Measurements from ENCODE around the gene UBE3D. TPM values are rescaled to one million over a fixed set of nuclear protein-coding genes. Genes with fewer than 3 reads are reported as not detected.

The UBE3D gene
- total and polyA plus RNA-seq, 2 of the 8 experiments (the other 6 are each of a cell fraction or from before 2014, with no cell fraction given): 5.7 to 16.3 TPM

GRCh38 chr6:82980086-82980485 lies 85.6 kb downstream of the UBE3D start:
- no peak overlapping the region for H2BK20ac ChIP-seq (ENCODE audit: low read length)
- peaks cover 1% of the 10 kb centered on the region; the same call in 1 of the 2 replicates for H3K23me2 ChIP-seq (ENCODE audit: low read depth, low read length)
- H2BK120ac ChIP-seq (replicated peaks; ENCODE audit: low read depth, low read length): no peak overlapping the region
- no peak overlapping the region for H3K56ac ChIP-seq (replicated peaks; ENCODE audit: insufficient read length, low read depth, low read length)
- DNase-seq (ENCODE audit: low read depth in 1 of 2, low spot score in 2 of 2): no peak
- no peaks in the 10 kb centered on the region for H3K4me1 ChIP-seq (replicated peaks in 1 of 4; ENCODE audit: control insufficient read depth in 3 of 4, insufficient read depth in 4 of 4, low read length in 3 of 4)
- H3K27ac ChIP-seq (ENCODE audit: low read depth, low read length): no peak overlapping the region
- POLR2A ChIA-PET (ENCODE audit: partially characterized antibody): no interaction called here
- 63% methylated on average over 1 of the region's 1 CpG; no CpG with 5 or more reads in 1 of the 2 experiments for WGBS, 2 experiments (ENCODE audit: extremely low coverage in 1 of 2, insufficient coverage in 1 of 2, insufficient read length in 1 of 2, insufficient replicate concordance in 2 of 2, low coverage in 1 of 2, low lambda C conversion rate in 2 of 2, missing lambda C conversion rate in 1 of 2)
- H3K4me2 ChIP-seq (ENCODE audit: insufficient read depth in 1 of 2, low read depth in 2 of 2, low read length in 2 of 2): no peak overlapping the region
- H4K91ac ChIP-seq (replicated peaks; ENCODE audit: insufficient read length, low read length): no peak overlapping the region
- no peaks in the 10 kb centered on the region for H3K27me3 ChIP-seq (replicated peaks in 1 of 4; ENCODE audit: control insufficient read depth in 3 of 4, extremely low read depth in 1 of 4, insufficient read depth in 3 of 4, low read length in 3 of 4)
- no peaks in the 10 kb centered on the region for H3K9me3 ChIP-seq (ENCODE audit: insufficient read depth in 2 of 2, low read depth in 1 of 2, low read length in 1 of 2)
- H3K23ac ChIP-seq (ENCODE audit: insufficient read length): no peak overlapping the region
- H2BK15ac ChIP-seq (ENCODE audit: low read length): no peak overlapping the region
- H3K36me3 ChIP-seq (ENCODE audit: control insufficient read depth in 2 of 4, insufficient read depth in 4 of 4, low read length in 3 of 4): no peaks in the 10 kb centered on the region
- no peak overlapping the region for H2AK5ac ChIP-seq (ENCODE audit: low read depth, low read length)
- H2AFZ ChIP-seq (ENCODE audit: low read length): no peak overlapping the region
- H3K79me1 ChIP-seq (ENCODE audit: low read depth, low read length): no peaks in the 10 kb centered on the region
- no peak overlapping the region for H3K4ac ChIP-seq (replicated peaks; ENCODE audit: insufficient read length, low read depth, low read length)
- no peaks in the 10 kb centered on the region for H3K79me2 ChIP-seq (ENCODE audit: control insufficient read depth in 1 of 2, insufficient read depth in 2 of 2, low read length in 2 of 2)
- no peak overlapping the region for H3K18ac ChIP-seq (ENCODE audit: extremely low read depth, low read length)
- H3K14ac ChIP-seq (ENCODE audit: insufficient read length): no peak overlapping the region
- H3K9ac ChIP-seq (replicated peaks in 1 of 4; ENCODE audit: extremely low read depth in 1 of 4, low read depth in 3 of 4, low read length in 3 of 4): no peak overlapping the region
- H2BK5ac ChIP-seq (ENCODE audit: low read depth, low read length): no peak overlapping the region
- no peak overlapping the region for H4K8ac ChIP-seq (ENCODE audit: extremely low read depth, insufficient read depth, low read length)
- no peak overlapping the region for H3K4me3 ChIP-seq (ENCODE audit: extremely low read depth in 1 of 4, insufficient read depth in 2 of 4, low read depth in 3 of 4, low read length in 4 of 4)
- no peaks in the 10 kb centered on the region for H4K20me1 ChIP-seq (replicated peaks in 1 of 2; ENCODE audit: control insufficient read depth in 1 of 2, insufficient read depth in 2 of 2, low read length in 2 of 2)
- no peak overlapping the region for H2BK12ac ChIP-seq (ENCODE audit: low read depth, low read length)
- no peak for FAIRE-seq
- H4K5ac ChIP-seq (ENCODE audit: insufficient read length, low read depth, low read length): no peak overlapping the region
- CTCF ChIA-PET (ENCODE audit: partially characterized antibody): no interaction called here
- TF ChIP-seq NANOG (IDR thresholded peaks at IDR 0.05; ENCODE audit: insufficient read depth, low read depth, low read length, poor library complexity, severe bottlenecking): no peak
- TF ChIP-seq TCF12 (IDR thresholded peaks at IDR 0.05; ENCODE audit: low read depth, low read length): no peak
- TF ChIP-seq BCL11A (IDR thresholded peaks at IDR 0.05; ENCODE audit: low read depth in 2 of 2, low read length in 2 of 2): no peak
- TF ChIP-seq HDAC6 (IDR thresholded peaks at IDR 0.05; ENCODE audit: low read depth, low read length): no peak
- no peak for TF ChIP-seq SAP30 (IDR thresholded peaks at IDR 0.05; ENCODE audit: insufficient read depth, insufficient replicate concordance, low read length)
- TF ChIP-seq CEBPB (IDR thresholded peaks at IDR 0.05; ENCODE audit: low read depth, low read length): no peak
- TF ChIP-seq RAD21 (IDR thresholded peaks at IDR 0.05 in 1 of 2, conservative IDR thresholded peaks at IDR 0.05 in 1 of 2; ENCODE audit: low read depth in 2 of 2, low read length in 2 of 2): no peak
- TF ChIP-seq CBX8 (IDR thresholded peaks at IDR 0.05; ENCODE audit: borderline replicate concordance, low read depth, low read length): no peak
- TF ChIP-seq SUZ12 (IDR thresholded peaks at IDR 0.05; ENCODE audit: low read length): no peak
- TF ChIP-seq ZNF274 (IDR thresholded peaks at IDR 0.05; ENCODE audit: borderline replicate concordance, extremely low read depth, low read length): no peak
- no peak for TF ChIP-seq SP4 (IDR thresholded peaks at IDR 0.05; ENCODE audit: low read length)
- no peak for TF ChIP-seq POLR2AphosphoS5 (IDR thresholded peaks at IDR 0.05; ENCODE audit: low read depth, low read length)
- no peak for TF ChIP-seq EGR1 (IDR thresholded peaks at IDR 0.05; ENCODE audit: borderline replicate concordance, low read depth, low read length)
- no peak for TF ChIP-seq USF2 (IDR thresholded peaks at IDR 0.05; ENCODE audit: low read length)

Data from H1 (cell line).